Tibial artery (tissue), 4 donors: ENCODE results near the gene CARD19.
"Not testable (repeated sequence)": the region's sequence is repeated elsewhere in the genome, so short reads cannot be mapped to it uniquely, and the experiment has no call there.

Experiments used
- DNase-seq, 2 donors: peaks; one replicate each; pipeline ENCODE4 v3.0.0-alpha.2; 2019
- H3K27ac ChIP-seq, 2 donors: fragments of 200-600 bp; sonication (generic) in 1 of 2; 1 replicate in 1 of 2; 2 replicates in 1 of 2; pipeline ENCODE4 v1.5.1; 2018 to 2019; ENCODE audit warnings: mild to moderate bottlenecking in 1 of 2
- H3K27me3 ChIP-seq, 2 donors: fragments of 200-600 bp; sonication (generic) in 1 of 2; one replicate each; pipeline versions ENCODE4 v1.5.1 to v1.6.0; 2016 to 2019
- H3K36me3 ChIP-seq, 3 donors: fragments of 200-600 bp; sonication (generic) in 2 of 3; one replicate each; pipeline ENCODE4 v1.5.1; 2016 to 2019; ENCODE audit warnings: mild to moderate bottlenecking in 2 of 3
- H3K4me1 ChIP-seq, 4 donors: fragments of 200-600 bp; sonication (generic) in 2 of 4; 1 replicate in 3 of 4; 2 replicates in 1 of 4; pipeline ENCODE4 v1.5.1; 2016 to 2019
- H3K4me3 ChIP-seq, 2 donors: fragments of 200-600 bp; sonication (generic) in 1 of 2; 1 replicate in 1 of 2; 2 replicates in 1 of 2; pipeline ENCODE4 v1.5.1; 2018 to 2019; ENCODE audit warnings: mild to moderate bottlenecking in 2 of 2
- H3K9me3 ChIP-seq, 3 donors: fragments of 200-600 bp; sonication (generic) in 1 of 3; one replicate each; pipeline ENCODE4 v1.5.1; 2016 to 2019
- intact Hi-C: fragments of 100-400 bp; cut with DNase I; formaldehyde crosslinking; loops from one replicate; pipeline ENCODE4 v1.15.0; 2023; ENCODE audit warnings: low total_unique reads
- TF ChIP-seq, protein P1 (sequence below), 2 experiments: fragments of 200-600 bp in 1 of 2; fragments of 450-650 bp in 1 of 2; IDR thresholded peaks; one replicate each; pipeline ENCODE4 v1.5.1; 2017 to 2019; ENCODE audit warnings: antibody characterized with exemption in 2 of 2, mild to moderate bottlenecking in 1 of 2, moderate library complexity in 1 of 2

The CARD19 gene

DNA sequence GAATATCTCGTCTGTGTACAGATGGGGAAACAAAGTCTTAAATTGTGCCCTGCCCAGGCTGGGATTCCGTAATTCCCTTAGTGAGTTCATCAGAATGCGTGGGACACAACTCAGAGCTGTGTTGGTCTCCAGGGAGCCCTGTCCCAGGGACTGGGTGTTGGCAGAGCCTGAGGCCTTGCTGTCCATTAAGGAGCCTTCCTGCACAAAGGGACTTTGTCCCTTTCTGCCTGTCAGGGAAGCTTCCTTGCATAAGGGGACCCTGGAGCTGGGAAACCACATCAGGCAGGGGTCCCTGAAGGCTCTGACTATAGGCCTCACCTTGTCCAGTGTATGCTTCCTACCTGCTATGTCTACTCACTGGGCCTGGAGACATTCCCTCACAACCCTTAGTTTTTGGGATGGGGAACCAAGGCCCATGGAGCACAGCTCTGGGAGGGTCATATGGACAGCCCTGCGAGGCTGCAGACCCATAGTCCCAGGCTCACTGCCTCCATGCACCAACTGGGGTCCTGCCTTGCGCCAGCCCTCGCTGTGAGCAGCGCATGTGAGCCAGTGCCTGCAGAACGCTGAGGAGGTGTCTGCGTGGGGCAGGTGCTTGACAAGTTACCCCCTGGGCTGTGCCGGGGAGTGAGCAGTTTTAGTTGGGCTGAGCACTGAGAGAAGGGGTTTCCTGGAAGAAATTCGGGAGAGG lies 1.6 kb downstream of the CARD19 start:
- H3K27ac ChIP-seq: peak overlapping the region; percentile 91 to 94
- no peaks in the 10 kb centered on the region for H3K36me3 ChIP-seq
- peak; percentile 20 to 87 for DNase-seq
- H3K27me3 ChIP-seq: no peaks in the 10 kb centered on the region
- TF ChIP-seq, protein P1, sequence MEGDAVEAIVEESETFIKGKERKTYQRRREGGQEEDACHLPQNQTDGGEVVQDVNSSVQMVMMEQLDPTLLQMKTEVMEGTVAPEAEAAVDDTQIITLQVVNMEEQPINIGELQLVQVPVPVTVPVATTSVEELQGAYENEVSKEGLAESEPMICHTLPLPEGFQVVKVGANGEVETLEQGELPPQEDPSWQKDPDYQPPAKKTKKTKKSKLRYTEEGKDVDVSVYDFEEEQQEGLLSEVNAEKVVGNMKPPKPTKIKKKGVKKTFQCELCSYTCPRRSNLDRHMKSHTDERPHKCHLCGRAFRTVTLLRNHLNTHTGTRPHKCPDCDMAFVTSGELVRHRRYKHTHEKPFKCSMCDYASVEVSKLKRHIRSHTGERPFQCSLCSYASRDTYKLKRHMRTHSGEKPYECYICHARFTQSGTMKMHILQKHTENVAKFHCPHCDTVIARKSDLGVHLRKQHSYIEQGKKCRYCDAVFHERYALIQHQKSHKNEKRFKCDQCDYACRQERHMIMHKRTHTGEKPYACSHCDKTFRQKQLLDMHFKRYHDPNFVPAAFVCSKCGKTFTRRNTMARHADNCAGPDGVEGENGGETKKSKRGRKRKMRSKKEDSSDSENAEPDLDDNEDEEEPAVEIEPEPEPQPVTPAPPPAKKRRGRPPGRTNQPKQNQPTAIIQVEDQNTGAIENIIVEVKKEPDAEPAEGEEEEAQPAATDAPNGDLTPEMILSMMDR (IDR thresholded peaks at IDR 0.05): no peak
- intact Hi-C loops: loop anchor here (5.0 to 10.0 kb wide), 2 partner anchors 40 to 983 kb away; partner anchors contain the start of genes SPTLC1 and SUSD3
- H3K4me3 ChIP-seq: peak overlapping the region; percentile 89 to 93
- peaks cover 7 to 53% (median 45%) of the 10 kb centered on the region in 4 donors for H3K4me1 ChIP-seq
- H3K9me3 ChIP-seq: no peaks in the 10 kb centered on the region

DNA sequence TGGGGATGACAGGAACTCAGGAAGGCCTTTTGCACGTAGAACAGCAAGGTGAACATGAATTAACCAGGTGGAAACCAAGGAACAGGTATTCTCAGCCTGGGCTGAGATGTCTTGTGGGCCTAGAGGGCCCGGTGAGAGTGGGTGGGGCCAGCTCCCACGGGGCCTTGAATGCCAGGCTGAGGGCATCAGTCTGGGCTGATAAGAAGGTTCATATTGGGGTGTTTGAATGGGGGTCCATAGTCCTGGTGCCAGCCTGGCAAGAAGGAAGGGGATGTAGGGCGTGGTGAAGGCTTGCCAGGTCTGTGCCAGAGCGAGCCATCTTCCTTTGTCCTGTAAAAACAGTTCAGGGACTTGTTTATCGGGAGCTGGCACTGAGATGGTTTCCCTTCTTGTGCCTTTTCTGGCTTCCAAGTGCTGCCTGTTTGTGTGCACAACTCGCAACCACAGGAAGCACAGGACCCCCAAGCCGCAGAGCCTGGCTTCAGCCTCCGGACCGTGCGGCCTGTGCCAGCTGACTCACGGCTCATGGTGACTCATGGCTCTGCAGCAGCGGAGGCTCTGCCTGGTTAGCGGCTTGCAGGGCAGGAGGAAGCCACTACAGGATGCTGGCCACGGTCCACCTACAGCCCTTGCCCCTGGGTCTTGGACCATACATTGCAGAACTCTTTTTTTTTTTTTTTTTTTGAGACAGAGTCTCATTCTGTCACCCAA lies 2.4 kb downstream of the CARD19 start:
- TF ChIP-seq, protein P1 (IDR thresholded peaks at IDR 0.05): no peak
- no peaks in the 10 kb centered on the region for H3K27me3 ChIP-seq
- H3K27ac ChIP-seq: peak overlapping the region; percentile 91 to 94
- DNase-seq: peak; percentile 94 to 97
- intact Hi-C loops: loop anchor here (5.0 to 10.0 kb wide), 2 partner anchors 41 to 984 kb away; partner anchors contain the start of genes SPTLC1 and SUSD3
- H3K4me3 ChIP-seq: peak overlapping the region; percentile 89 to 93
- peaks cover 7 to 51% (median 44%) of the 10 kb centered on the region in 4 donors for H3K4me1 ChIP-seq
- no peaks in the 10 kb centered on the region for H3K36me3 ChIP-seq
- H3K9me3 ChIP-seq: no peaks in the 10 kb centered on the region

DNA sequence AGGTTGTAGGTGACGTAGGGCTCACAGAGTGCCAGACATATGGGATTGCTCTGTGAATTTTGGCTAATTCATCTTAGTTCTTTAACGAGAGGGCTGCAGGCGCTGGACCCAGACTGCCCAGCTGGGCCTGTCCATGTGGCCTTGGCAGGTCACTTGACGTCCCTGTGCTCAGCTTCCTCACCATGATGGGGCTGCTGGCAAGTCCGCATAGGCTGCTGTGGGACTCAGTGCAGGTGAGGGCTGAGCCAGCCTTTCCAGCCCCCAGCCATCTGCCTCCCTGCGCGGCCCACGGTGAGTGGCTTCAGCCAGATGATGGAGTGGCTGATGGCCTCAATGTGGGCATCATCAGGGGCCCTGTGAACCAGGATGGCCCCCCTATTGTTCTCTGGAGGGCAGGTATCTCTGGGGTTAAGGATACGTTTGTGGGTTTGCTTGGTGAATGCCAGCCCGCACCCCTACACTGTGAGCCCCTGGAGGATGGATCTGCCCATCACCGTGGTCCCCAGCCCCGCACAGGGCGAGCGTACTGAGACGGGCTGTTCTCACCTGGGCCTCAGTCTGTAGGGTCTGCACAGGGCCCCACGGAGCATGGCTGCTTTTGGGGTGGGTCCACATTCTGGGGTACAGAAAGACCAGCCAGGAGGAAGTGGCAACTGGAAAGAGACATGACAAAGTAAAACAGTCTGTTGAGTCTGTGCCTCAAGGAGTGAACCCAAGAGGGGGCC lies 3.7 kb downstream of the CARD19 start:
- Histone ChIP-seq H3K36me3 (no peaks in the 10 kb centered on the region), H3K27ac (peak overlapping the region; percentile 91 to 94), H3K9me3 (no peaks in the 10 kb centered on the region), H3K4me1 (peaks cover 7 to 41% (median 38%) of the 10 kb centered on the region in 4 donors), H3K27me3 (no peaks in the 10 kb centered on the region), H3K4me3 (no peak overlapping the region)
- peak; percentile 19 to 58 for DNase-seq
- TF ChIP-seq, protein P1 (IDR thresholded peaks at IDR 0.05): no peak
- intact Hi-C loops: loop anchor here (5.0 to 10.0 kb wide), 3 partner anchors 42 to 985 kb away; partner anchors contain the start of genes SPTLC1 and SUSD3

DNA sequence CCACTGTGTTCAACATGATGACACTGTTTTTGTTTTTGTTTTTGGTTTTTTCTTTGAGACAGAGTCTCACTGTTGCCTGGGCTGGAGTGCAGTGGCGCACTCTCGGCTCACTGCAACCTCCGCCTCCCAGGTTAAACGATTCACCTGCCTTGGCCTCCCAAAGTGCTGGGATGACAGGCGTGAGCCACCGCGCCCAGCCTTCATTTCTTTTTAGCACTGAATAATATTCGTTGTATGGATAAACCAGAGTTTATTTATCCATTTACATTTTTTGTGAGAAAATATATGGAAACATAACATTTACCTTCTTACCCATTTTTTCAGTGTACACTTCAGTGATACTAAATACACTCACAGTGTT lies 4.2 kb downstream of the CARD19 start:
- TF ChIP-seq, protein P1 (IDR thresholded peaks at IDR 0.05): no peak
- peak overlapping the region; percentile 91 to 94 for H3K27ac ChIP-seq
- no peak overlapping the region for H3K4me3 ChIP-seq
- intact Hi-C loops: loop anchor here (10.0 kb wide), 1 partner anchor 95 kb away; no protein-coding TSS in a partner anchor
- H3K27me3 ChIP-seq: no peaks in the 10 kb centered on the region
- no peaks in the 10 kb centered on the region for H3K9me3 ChIP-seq
- peaks cover 7 to 37% (median 32%) of the 10 kb centered on the region in 4 donors for H3K4me1 ChIP-seq
- DNase-seq: peak in 1 of 2 donors; percentile 20
- H3K36me3 ChIP-seq: no peaks in the 10 kb centered on the region

DNA sequence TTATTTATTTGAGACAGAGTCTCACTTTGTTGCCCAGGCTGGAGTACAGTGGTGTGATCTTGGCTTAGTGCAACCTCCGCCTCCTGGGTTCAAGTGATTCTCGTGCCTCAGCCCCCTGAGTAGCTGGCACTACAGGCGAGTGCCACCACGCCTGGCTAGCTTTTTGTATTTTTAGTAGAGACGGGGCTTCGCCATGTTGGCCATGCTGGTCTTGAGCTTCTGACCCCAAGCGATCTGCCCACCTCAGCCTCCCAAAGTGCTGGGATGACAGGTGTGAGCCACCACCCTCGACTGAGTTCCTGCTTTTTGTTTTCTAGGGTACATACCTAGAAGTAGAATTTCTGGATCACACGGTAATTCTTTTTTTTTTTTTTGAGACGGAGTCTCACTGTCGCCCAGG lies 5.1 kb downstream of the CARD19 start:
- H3K4me3 ChIP-seq, H3K27ac ChIP-seq, H3K36me3 ChIP-seq, H3K27me3 ChIP-seq, H3K9me3 ChIP-seq: not testable (repeated sequence)
- DNase-seq: peak in 1 of 2 donors; percentile 40
- H3K4me1 ChIP-seq: peaks cover 7 to 36% (median 32%) of the 10 kb centered on the region in 4 donors
- intact Hi-C loops: loop anchor here (10.0 kb wide), 1 partner anchor 96 kb away; no protein-coding TSS in a partner anchor
